Activated gamma-delta T cell treated with anti-CD3 and anti-CD28 coated beads, Interleukin-2, amount 50 U/mL, for 16 hours (primary cell): ENCODE results near the gene SLC25A18.

Experiments
- DNase-seq: peaks from one replicate; pipeline ENCODE4 v3.0.0-alpha.2; 2020; ENCODE audit warnings: low read depth

The SLC25A18 gene

DNA sequence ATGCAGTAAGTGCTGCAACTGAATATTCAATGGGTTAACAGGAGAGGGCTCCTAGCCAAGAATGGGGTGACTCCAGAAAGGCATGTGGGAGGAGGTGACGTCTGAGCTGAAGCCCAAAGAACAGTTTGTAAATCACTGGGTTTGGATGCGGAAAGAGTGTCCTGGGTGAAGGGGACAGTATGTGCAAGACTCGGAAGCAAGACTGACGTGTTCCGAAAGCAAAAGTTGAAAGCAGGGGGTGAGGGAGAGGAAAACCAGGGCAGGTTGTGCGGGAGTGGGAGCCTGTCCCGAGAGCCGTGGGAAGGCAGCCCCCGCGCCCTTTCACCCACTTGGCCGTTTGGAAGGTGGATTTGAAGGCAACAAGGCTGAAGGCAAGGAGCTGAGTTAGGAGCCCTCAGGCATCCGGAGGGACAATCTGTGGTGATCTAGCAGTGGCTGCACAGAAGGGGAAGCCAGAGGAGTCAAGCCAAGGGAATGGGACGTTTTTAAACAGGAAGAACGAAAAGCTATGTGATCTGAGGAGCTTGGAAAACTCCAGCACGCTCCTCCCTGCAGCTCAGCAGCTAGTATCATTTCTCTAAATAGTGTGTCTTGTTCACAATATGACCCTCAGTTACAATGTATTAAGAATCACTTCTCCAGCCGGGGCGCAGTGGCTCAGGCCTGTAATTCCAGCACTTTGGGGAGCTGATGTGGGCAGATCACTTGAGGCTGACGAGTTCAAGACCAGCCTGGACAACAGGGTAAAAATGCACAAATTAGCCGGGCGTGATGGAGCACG is 7.7 kb downstream of the SLC25A18 start:
- DNase-seq = no peak

DNA sequence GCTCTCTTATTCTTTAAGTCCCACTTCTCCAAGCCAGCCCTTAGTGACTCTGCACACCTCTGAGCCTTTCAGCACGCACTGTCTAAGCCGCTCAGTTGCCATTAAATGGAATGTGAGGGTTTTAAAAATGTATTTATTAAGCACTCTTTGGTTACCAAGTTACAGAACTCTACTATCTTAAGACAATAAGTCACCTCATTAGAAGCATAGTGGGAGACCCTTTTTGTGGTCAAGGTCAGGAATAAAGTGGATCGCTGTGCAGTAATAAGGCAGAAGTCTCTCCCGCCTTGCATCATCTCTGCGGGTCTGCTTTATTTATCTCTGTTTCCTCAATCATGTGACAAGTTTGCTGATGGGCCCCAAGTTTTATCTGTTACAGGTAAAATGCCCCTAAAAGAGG is 11.9 kb downstream of the SLC25A18 start:
- no peak for DNase-seq

DNA sequence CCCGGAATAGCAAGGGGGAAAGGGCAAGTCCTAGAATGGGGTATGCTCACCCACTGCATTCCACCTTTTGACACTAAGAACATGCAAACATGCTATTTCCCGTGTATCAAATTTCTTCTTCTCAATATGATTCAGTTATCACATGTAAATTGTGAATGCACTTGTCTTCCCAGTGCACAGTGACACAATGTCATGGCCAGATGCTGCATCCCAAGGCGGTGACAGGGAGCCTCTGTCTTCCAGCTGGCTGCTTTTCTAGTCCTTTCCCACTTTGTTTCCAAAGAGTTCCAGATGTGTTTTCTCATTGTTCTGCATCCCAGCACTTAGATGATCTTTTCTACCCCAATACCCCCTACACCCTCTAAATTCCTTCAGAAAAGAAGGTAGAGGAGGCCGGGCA is 12.4 kb downstream of the SLC25A18 start:
- no peak for DNase-seq

DNA sequence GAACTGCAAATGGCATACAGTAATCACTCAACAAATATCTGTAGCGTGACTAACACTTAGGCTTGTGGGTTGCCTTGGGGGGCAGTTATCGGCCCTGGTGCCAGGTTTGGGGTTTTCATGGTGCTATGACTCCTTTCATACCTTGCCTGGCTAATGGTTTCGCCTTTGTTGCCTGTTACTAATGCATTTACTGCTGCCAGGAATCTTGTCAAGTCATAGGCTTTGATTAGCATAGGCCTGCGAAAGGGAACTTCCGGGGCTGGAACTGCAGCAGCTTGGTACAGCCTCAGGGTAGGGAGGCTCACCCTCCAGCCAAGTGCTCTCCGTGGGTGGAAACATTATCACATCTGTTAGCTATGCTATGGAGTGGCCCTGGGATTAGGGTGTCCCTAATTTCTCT is 13.2 kb downstream of the SLC25A18 start:
- no peak for DNase-seq

DNA sequence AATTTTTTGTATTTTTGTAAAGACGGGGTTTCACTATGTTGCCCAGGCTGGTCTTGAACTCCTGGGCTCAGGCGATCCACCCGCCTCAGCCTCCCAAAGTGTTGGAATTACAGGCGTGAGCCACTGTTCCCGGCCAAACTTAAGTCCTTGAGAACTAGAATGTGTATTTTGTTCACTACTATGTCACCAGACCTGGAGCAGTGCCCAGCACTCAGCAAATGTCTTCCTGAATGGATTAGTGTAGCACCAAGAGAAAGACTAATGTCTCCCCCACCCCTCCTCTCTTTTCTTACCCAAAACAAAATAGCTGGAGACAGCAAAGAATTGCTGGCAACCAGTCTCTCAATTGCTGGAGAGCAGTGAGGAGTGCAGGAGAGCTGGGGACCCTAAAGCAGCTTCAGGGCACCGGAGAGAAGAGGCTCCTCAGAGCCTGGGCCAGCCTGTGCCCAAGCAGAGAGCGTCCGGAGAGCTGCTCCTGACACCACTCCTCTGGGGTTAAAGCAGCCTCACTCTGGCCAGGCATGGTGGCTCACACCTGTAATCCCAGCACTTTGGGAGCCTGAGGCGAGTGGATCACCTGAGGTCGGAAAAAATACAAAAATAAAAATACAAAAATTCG is 14.9 kb downstream of the SLC25A18 start:
- no peak for DNase-seq

DNA sequence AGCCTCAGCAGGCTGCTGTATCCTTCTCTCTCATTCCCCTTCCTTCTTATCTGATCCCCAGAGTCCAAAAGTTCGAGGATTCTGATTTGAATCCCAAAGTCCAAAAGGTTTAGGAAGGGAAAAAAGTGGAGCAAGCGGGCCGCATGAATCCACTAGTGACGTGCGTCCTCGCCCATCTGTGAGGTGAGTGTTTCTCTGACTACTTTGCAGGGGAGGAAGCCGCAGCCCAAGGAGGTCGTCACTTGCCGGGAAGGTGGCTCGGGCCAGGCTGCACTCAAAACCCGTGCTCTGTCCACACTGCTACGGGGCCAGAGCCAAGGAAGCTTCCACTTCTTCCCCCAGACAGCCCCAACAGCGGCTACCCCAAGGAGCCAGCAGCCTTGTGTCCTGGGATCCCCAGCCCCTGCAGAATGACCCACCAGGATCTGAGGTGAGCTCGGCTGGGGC is 16.3 kb downstream of the SLC25A18 start:
- DNase-seq = no peak

DNA sequence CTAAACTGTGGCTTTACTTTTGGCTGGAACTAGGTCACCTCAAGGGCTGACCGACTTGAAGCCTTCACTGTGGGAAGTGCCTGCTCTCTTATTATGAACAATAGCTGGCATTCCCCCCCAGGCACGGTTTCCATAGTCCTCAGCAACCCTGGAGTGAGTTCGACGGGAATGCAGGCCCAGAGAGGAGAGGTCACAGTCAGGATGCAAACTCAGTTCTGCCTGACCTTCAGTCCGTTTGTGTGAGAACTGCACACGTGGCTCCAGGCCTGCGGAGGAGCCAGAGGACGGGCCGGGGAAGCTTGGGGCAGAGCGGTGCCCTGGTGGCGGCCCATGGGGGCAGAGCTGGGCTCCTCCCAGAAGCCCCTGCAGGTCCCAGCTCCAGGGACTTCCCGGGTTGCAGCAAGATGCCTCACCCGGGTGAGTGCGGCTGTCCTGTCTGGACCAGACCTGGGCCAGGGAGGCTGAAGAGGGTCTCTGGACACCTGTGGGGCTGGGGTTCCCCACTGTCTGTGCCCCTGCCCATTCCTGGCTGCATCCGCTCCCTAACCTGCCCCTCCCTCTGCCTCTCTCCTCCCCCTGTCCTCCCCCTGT is 17.2 kb downstream of the SLC25A18 start:
- no peak for DNase-seq

DNA sequence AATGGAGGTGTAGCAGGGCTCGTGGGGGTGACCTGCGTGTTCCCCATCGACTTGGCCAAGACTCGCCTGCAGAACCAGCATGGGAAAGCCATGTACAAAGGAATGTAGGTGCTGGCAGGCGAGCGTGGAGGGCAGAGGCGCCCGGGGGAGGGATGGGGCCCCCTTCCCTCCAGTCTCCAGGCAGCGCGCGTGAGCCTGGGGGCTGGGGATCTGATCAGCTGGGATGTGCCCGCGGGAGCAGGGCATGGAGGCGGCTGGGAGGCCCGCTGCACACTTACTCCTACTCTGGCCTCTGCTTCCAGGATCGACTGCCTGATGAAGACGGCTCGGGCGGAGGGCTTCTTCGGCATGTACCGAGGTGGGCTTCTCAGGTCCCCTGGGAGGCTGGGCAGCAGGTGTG is 17.8 kb downstream of the SLC25A18 start:
- DNase-seq = no peak

DNA sequence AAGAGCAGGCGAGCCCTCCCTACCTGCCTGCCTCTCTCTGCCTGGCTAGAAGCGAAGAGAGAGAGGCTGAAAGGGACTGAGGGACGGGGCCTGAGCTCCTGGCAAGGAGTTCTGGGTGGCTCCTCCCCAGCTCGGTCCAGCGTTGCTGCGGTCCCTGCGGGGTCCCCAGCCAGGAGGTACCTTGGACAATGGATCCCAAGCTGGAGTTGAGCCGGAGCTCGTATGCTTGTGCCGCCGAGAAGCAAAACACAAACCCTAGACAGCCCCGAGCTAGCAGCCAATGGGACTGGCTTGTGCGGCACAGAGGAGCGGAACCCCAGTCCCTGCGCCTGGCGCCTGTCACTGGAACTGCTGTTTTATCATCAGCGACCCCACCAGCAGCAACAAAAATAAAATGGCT is 18.3 kb downstream of the SLC25A18 start:
- no peak for DNase-seq

DNA sequence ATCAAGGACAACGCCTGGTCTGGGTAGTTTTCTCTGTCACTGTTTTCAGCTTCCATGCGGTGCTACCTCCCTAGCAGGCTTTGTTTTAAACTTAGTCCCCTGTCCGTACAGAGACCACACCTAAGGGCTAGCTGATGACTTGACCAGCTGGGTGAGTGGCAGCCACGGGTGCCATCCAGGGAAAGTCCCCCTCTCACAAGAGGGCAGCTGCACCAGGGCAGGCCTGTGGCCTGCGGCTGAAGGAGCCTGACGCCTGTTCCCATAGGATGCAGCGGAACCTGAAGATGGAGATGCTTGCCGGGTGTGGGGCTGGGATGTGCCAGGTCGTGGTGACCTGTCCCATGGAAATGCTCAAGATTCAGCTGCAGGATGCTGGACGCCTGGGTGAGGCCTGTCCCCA is 19.9 kb downstream of the SLC25A18 start:
- no peak for DNase-seq

DNA sequence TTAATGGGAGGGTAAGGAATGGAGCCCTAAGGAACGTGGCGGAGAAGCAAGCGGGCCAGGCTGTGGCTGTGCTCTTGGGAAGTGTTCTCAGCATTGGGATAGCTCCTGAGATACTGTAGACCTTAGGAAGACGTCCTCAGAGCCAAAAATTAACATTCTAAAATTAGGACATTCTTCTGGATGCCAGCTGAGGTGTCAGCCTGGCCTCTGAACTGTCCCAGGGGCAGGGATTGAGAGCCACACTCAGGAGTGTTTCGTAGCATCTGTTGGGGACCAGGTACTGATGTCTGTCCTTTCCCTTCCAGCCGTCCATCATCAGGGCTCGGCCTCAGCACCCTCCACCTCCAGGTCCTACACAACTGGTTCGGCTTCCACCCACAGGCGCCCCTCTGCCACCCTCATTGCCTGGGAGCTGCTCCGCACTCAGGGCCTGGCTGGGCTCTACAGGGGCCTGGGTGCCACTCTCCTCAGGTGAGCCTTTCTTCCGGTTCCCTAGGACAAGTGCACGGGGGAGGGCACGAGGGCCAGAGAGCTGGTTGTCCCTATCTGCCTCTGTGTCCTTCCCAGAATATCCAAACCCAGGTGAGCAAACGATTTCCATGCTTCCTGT is 23.6 kb downstream of the SLC25A18 start:
- no peak for DNase-seq

DNA sequence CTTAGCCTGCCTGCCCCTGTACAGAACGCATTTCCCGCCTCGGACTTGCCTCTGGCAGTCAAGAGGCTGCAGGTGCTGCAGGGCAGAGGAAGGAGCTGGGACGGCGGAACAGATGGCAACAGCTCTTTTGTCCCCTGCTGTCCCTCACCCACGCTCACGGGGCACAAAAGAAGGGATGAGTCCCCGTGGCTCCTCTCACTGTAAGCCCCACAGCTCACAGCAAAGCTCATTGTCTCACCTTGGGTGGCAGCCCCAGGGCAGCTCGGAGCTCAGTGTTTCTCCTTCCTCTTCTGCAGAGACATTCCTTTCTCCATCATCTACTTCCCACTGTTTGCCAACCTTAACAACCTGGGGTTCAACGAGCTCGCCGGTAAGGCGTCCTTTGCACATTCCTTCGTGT is 24.3 kb downstream of the SLC25A18 start:
- DNase-seq = no peak

DNA sequence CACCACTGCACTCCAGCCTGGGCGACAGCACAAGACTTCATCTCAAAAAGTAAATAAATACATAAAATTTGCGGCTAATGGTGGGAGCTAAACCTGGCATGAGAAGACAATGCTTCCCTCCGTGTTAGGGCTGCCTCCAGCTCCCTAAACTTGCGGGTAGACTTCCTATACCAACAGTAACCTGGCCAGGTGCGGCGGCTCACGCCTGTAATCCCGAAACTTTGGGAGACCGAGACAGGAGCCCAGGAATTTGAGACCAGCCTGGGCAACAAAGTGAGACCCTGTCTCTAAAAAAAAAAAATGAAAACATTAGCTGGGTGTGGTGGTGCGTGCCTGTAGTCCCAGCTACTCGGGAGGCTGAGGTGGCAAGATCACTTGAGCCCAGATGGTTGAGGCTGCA is 25.3 kb downstream of the SLC25A18 start:
- no peak for DNase-seq

DNA sequence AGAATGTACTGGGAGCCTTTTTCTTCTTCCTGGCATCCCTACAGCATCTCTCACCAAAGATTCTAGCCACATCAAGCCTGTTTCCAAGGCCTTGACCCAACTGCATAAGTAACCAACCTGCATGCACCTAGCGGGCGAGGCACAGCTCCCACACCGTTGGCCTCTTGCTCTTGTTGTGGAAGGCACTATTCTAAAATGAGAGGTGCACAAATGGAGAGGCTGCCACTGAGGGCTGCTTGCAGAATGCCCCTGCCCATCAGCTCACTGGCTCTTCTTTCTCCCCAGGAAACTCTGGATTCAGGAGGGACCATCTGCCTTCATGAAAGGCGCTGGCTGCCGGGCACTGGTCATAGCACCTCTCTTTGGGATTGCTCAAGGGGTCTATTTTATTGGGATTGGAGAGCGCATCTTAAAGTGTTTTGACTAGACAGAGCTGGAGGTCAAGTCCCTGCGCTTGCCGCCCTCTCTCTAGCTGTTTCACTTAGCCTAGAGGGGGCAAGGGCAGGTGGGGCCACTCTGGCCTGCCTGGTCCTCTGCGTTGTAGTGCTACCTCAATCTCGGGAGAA is 26.6 kb downstream of the SLC25A18 start:
- DNase-seq = no peak

DNA sequence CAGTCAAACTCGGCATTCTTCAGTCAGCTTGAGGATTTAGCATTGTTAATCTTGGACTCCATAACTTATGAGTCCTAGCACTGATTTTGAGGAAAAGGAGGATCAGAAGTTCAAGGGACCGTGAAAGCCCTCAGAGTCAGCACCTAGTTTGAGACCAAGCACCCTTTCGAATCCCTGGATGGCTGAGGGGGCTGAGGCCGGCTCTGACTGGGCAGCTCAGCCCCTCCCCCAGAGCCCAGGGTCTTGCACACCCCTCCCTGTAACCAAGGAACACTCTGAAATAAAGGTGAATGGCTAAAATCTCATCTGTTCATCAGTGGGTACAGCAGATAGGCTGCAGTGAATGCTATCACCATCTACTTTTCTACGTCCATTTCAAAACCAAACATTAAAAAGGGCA is 27.3 kb downstream of the SLC25A18 start:
- no peak for DNase-seq

DNA sequence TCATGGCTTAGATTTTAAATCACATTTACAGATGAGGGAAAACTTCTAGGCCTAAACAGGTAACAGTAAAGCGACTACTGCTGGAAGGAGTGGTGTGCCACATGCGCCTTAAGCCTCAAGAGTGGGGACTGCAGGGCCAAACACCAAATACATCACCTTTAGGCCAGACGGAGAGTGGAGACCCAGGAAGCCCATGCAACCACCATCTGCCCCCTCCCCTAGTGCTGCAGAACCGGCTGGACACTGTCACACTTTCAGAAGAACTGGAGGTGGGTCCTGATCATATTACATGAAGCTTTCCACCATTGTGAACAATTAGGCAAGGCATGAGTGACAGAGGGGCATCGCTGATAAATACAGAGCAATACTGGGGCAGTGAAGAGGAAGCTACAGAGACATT is 28.9 kb downstream of the SLC25A18 start:
- DNase-seq = no peak

DNA sequence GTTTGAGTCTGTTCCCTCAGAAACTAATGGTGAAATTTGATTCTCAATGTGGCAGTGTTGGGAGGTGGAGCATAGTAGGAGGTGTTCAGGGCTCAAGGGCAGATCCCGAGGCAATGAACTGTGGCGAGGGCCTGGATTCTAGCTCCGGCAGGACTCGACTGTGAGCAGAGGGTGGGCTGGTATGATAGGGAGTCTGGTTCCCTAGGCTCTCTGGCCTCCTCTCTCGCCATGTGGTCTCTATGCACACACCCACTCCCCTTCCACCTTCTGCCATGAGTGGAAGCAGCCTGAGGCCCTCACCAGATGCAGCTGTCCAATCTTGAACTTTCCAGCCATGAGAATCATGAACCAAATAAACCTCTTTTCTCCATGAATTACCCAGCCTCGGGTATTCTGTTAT is 32.9 kb downstream of the SLC25A18 start:
- no peak for DNase-seq

DNA sequence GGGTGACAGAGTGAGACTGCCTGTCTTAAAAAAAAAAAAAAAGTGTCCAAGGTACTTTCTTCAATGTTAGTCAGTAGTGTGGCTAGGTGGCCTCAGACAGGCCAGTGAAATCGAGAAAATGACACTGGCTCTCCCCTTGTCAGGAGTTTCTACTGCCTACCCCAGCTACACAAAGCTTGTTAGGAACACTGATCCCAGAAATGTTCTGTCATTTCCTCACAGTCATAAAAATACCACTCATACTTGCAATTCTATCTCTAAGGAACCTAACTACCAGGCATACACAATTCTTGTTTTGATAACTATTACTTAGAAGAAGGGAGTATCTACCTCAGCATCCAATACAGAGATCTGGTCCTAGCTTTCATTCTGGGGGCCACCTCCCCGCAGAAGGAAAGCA is 33.9 kb downstream of the SLC25A18 start:
- no peak for DNase-seq

DNA sequence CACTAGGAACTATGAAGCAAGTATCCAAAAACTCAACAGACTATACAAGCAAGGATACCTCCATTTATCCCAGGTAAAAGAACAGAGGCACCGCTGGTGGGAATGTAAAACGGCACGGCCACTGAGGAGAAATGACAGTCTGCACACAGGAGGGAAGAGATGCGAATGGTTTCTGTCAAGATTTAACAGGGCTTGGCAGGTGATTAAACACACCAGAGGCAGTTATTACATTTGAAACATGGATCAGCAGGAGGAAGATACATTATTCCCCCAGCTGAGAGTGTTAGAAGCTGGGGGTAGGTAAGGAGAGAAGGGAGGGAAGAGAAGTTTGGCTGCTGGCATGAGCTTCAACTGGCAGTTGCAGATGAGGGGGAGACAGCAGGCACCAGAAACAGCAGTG is 35.0 kb downstream of the SLC25A18 start:
- no peak for DNase-seq

DNA sequence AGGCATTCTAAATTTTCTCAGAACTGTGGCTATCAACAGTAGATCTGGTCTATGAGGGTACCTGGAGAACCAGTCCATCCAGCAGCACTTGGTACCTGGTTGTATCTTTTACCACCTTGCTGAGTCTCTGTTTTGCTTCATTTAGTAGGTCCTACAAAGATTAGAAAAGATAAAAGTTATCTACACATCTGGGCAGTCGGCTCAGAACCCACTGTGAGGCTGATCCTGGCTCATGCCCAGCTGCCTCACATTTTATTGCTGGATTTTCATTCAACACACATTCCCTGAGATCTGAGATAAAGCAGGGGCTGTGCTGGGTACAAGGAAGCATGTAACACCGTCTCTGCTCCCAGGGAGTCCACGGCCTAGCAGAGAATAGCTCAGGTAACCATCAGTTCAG is 37.7 kb downstream of the SLC25A18 start:
- DNase-seq = no peak

DNA sequence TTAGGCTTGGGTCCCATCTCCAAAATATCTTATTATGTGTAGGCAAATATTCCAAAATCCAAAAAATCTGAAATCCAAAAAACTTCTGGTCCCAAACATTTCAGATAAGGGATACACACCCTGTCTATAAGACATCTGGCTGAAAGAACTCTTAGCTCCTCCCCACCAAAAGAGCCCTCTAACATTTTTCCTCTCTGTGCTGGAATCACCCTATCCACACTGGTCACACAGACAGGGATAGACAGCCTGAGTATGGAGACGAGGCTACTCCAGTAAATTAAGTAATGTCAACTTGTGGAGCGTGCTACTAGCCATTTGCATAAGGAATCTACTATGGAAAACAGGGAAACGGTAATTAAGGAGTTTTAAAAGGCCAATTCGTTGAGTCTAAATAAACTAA is 40.4 kb downstream of the SLC25A18 start:
- DNase-seq = no peak

DNA sequence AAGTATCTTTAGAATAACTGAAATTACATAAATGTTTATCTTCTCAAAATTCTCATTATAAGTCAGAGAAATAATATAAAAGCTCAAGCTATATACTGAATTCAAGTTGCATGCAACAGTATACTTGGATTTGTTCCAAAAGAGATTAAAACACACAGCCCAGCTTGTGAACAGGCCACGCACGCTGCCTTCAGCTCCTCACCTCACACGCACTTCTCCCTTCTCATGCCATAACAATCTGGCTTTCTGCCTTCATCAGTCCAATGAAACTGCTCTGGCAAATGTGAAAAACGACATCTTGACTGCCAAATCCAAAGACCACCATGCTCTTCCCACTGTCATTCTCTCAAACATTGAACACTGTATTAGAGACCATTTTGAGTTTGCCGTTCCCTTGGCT is 43.2 kb downstream of the SLC25A18 start:
- no peak for DNase-seq
